Ammon's horn (tissue), 1 donor: ENCODE results near the gene SLC38A8.
A peak's percentile ranks its signal among the peaks of the same experiment; 100 is the strongest.

Source experiments
- DNase-seq: peaks from one replicate; pipeline ENCODE4 v3.0.0-alpha.2; 2016; ENCODE audit warnings: low spot score

The SLC38A8 gene

GRCh38 chr16:84031556-84031955, 11.0 kb downstream of the SLC38A8 start:
- no peak for DNase-seq

- peak; percentile 43 for DNase-seq
Observed at GRCh38 chr16:84029297-84030047, 13.1 kb downstream of the SLC38A8 start.

DNA sequence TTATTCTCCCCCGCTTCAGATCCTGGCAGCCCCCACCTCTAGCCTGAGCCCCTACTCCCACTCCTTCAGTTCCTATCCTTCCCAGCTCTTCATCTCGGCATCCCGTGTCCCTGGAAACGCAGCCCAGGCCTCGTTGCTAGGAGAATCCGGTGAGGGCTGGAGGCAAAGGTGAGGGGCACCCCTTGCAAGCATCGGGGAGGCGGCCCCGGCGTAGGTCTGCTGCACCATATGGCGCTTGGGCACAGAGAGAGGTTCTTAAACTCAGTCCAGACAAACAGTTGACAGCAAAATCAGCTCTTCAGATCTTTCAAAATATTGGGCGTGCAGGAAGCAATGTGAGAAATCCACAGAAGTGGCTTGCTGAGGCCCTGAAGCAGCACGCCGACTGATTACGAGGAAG, 15.0 kb downstream of the SLC38A8 start:
- no peak for DNase-seq

DNA sequence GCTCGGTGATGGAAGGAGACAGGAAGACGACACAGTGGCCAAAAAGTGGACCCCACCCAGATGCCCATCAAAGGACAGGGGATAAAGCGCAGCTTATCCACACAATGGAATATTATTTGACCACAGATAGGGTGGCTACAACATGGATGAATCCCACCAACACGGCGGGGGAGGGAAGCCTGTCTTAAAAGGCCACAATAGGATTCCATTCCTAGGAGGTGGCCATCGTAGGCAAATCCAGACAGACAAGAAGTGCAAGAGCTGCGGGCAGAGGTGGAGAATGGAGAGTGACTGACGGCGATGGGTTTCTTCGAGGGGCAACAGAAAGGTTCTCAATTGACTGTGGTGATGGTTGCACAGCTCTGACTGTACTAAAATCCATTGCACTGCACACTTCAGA, 16.0 kb downstream of the SLC38A8 start:
- DNase-seq, result no peak

DNA sequence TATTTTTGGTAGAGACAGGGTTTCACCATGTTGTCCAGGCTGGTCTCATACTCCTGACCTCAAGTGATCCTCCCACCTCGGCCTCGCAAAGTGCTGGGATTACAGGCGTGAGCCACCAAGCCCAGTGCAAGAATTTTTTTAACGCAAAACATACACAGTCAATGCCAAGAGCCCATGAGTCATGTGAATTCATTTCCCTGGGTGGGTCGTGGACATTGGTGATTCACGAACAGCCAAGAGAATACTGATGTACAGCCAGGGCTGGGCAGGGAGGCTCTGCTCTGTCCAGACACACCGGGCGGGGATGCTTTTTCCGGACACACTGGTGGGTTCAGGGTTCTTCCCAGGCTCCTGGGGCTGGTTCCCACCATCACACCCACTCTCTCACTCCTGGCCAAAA, 17.7 kb downstream of the SLC38A8 start:
- no peak for DNase-seq

- no peak for DNase-seq
Observed at GRCh38 chr16:84022644-84023043, 20.0 kb downstream of the SLC38A8 start.

DNA sequence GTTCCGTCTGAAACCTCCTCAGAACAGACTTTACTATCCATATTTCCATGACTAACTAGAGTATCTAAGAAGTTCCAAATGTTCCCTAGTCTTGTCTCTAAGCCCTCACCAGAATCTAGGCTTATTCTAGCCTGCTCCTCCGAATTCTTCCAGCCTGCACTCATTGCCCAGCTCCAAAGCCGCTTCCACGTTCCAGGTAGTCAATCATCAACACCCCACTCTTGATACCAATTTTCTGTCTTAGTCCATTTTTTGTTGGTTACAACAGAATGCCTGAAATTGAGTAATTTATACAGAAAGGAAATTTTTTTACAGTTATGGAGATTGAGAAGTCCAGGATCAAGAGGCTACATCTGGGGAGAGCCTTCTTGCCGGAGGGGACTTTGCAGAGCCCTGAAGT, 21.1 kb downstream of the SLC38A8 start:
- DNase-seq, result no peak

DNA sequence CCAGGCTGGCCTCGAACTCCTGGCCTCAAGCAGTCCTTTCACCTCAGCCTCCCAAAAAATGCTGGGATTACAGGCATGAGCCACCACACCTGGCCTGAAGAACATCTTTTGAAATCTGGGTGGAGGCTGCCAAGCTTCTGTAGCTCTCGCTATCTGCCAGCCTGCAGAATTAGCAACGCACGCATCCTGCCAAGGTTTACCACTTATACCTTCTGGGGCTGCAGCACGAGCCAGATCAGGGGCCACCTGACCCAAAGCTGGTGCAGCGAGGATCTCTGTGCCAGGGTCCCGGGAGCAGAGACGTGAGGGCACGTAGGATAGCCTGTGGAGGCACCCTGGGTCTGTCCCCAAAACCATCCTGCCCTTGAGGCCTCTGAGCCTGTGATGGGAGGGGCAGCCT, 22.2 kb downstream of the SLC38A8 start:
- no peak for DNase-seq

DNA sequence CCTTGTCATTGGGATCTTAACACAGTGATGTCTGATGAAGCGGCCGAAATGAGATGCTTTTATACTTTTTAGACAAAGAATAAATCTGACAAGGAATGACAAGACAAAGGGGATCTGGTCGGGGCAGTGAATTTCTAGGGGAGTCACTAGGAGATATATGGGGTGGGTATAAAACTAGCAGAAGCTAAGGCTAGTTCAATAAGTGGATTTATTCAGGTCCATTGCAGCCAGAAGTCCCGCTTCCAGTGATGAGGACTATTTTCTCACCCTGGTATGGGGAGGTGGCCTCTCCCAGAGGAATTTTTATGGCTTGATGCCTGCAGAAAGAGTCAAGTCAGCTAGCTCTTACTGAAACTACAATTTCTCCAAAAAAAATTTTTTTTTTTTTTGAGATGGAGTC, 23.9 kb downstream of the SLC38A8 start:
- DNase-seq, result no peak

- no peak for DNase-seq
Observed at GRCh38 chr16:84016477-84016876, 26.1 kb downstream of the SLC38A8 start.

- DNase-seq, result no peak
Observed at GRCh38 chr16:84015399-84015798, 27.2 kb downstream of the SLC38A8 start.

DNA sequence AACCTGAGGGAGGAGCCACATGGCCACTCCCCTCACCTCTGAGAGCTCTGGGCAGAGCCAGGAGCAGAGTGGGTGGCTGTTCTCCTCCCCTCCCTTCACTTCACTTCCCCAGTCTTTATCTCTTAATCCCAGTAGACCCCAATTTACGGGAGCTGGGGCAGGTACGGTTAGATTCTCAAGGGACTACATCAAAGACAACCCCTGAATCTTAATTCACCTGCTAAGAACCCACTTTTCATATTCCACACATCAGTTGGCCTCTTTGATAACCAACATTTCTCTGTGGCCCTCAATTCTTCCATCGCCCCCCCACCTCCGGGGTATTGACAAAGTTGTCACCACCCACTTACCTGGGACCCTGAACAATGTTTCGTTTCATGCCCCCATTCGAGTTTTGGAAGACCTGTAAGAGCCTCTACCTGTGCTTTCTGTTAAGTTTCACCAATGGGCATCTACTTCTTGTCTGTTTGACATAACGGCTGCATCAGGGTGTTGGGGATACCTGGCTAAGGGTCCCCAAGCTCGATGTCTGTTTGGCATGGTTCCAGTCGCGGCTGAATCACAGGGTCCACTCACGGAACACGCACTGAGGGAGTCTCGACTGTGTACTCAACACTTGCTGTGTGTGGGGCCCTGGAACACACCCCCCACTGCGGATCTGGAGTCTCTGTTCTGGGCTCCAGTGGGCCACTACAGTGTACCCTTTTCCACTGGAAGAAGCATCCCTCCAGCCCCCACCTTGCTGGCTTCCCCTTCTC, 27.8 kb downstream of the SLC38A8 start:
- DNase-seq, result no peak

DNA sequence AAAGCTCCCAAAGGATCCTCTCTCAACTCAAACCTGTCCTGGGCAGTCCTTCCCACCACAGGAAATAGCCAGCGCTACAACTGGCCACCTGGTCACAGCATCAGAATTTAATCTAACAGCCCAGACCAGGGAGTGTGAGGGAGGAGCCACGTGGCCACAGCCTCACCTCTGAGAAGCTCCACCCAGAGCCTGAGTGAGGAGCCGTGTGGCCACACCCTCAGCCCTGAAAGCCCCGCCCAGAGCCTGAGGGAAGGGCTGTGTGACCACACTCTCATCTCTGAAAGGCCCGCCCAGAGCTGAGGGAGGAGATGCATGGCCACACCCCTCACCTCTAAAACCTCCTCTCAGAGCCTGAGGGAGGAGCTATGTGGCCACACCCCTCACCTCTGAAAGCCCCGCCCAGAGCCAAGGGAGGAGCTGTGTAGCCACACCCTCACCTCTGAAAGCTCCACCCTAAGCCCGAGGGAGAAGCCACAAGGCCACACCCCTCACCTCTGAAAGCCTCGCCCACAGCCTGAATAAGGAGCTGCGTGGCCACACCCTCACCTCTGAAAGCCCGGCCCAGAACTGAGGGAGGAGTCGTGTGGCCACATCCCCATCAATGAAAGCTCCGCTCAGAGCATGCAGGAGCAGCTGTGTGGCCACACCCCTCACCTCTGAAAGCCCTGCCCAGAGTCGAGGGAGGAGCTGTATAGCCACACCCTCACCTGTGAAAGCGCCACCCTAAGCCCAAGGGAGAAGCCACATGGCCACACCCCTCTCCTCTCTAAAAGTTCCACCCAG, 28.6 kb downstream of the SLC38A8 start:
- DNase-seq, result no peak

DNA sequence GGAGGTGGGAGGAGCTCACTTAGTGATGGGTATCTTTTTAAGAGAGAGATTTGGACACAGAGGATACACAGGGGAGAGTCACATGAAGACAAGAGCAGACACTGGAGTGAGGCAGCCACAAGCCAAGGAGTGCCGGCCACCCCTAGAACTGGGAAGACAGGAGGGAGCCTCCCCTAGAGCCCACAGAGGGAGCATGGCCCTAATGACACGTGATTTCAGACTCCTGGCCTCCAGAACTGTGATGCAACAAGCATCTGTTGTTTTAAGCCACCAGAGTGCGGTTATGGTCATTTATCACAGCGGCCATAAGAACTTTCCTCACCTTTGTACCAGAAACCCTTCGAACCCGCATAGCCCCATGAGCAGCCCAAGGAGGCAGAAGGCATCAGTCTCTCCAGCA, 33.3 kb downstream of the SLC38A8 start:
- no peak for DNase-seq

DNA sequence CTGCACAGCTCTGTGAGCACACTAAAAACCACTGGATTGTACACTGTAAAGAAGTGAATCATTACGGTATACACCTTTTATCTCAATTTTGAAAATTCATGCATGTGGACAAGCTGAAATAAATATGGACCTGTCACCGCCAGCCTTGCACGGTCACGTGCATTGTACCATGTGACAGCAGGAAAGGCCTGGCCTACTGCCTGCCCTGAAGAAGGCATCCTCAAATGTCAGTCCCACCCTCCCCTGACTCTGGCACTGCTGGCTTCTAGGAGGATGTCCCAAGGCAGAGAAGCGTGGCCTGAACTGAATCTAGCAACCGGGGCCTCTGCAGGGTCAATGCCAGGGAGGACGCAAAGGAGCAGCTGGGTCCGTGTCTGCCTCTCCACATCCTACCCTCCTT, 34.6 kb downstream of the SLC38A8 start:
- DNase-seq, result no peak

- DNase-seq, result no peak
Observed at GRCh38 chr16:84007520-84007919, 35.1 kb downstream of the SLC38A8 start.

GRCh38 chr16:84005391-84005790, 37.2 kb downstream of the SLC38A8 start:
- DNase-seq, result no peak

DNA sequence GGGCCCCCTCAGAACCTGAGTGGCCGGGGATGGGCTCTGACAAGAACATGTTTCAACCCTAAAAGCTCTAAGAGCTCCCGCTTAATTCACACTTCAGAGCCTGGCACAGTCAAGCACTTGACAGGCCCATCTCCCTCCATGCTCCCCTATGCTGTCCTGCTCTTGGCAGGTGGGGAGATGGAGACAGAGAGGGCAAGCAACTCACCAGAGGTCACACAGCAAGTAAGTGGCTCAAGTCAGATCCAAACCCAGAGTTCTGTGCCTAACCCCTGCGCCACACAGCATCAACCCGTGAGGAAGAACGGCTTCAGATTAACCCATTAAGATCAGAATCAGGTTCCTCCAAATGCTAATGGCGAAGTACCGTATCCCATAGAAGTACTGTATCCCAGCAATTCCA, 38.2 kb downstream of the SLC38A8 start:
- no peak for DNase-seq

DNA sequence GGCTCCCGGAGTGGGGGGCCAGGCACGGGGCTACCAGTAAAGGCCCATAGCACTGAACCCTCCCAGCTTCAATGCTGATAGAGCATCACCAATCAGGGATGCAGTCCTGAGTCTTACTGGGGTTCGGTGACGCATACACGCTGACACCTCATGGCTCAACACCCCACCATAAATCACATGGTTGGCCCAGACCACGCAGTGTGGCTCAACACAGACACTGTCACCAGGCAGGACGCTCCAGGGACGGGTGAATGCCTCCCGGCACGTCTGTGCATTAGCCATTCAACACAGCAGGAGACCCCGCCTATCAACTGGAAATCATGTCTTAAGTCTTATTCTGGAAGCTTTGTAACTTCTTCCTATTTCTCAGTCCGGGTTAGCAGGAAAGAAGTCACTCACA, 39.6 kb downstream of the SLC38A8 start:
- DNase-seq, result no peak

DNA sequence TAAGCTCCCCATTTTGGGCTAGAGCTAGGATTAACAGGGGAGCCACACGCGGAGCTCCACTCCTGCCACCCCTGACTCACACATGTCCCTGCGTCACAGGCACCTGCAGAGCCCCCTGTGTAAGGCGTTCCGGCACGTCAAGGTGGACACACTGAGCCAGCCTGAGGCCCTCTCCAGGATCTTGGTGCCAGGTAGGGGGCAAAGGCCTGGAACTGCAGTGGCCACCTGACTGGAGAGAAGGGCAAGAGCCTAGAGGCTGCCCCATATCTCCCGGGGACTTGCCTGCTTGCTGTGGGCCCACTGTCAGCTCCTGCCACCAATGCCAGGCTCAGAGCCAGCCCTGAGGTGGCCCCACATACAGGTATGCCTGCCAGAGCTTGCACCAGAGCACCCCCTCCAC, 40.9 kb downstream of the SLC38A8 start:
- no peak for DNase-seq

DNA sequence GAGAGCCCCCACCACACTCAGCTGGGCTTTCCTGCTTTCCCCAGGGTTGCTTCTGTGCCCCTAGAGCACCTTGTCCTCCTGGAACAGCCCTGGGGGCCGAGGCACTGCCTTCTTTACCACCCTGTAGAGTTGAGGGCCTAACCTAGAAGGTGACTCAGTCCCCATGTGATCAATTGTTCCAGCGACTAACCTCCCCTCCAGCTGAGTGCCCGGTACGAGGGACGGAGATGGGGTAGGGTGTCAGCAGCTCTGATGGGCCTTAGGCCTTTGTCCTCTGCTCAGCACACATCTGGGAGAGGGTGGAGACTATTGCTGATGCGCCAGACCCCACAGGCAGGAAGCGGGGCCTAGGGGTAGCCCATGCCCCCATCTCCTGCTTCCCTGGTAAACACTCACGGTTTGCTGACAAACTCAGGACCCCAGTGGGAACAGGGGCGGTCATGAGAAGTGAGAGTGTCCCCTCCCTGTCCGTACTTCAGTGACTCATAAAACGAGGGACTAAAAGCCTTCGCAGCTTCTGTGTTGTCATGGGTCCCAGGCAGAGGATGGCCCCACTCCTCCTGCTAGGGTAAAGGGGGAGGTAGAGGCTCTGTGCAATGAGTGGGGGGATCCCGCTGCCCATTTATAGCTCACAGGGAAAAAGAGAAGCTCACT, 41.5 kb downstream of the SLC38A8 start:
- DNase-seq, result no peak

DNA sequence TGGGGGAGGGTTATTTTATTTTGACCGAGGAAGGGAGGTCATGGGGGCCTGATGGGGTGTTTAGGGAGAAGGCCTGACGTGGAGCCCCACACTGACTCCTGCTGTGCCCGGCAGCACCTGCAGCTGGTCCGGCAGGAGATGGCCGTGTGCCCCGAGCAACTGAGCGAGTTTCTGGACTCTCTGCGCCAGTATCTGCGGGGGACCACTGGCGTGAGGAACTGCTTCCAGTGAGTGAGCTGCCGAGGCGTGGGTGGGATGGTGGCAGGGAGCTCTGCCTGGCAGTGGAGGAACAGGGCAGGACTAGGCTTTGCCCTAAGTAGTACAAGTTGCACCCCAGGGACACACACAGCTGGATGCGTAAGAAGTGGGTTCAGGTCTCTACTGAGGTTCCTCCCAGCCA, 44.5 kb downstream of the SLC38A8 start:
- no peak for DNase-seq
